Measurements from ENCODE around the gene MBD3.

DNA sequence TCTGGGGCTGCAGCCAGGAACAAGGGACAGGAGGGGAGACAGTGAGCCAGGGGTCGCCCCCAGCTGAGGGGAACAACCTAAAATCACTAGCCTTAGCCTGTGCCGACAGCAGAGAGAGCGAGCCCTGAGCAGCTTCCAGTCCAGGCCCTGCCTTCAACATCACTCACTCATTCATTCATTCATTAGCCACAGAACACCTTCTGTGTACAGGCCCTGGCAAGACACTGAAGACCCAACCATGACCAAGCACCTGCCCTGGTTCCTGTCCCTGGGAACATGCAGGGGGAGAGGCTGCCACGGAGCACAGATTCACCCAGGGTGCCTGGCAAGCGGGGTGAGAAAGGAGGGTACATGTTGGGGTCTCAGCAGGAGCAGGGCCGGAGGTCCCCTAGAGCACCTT is 29.4 kb downstream of the MBD3 start:
- TF ChIP-seq POLR2A (IDR thresholded peaks at IDR 0.05; ENCODE audit: low read depth, low read length) (no peak), POLR2AphosphoS5 (IDR thresholded peaks at IDR 0.05; ENCODE audit: low read depth, low read length) (no peak)

Data from GM12892 (cell line).